Measurements from ENCODE around the gene TMC1.
"Not testable (repeated sequence)": the region's sequence is repeated elsewhere in the genome, so short reads cannot be mapped to it uniquely, and the experiment has no call there.

TMC1 gene

DNA sequence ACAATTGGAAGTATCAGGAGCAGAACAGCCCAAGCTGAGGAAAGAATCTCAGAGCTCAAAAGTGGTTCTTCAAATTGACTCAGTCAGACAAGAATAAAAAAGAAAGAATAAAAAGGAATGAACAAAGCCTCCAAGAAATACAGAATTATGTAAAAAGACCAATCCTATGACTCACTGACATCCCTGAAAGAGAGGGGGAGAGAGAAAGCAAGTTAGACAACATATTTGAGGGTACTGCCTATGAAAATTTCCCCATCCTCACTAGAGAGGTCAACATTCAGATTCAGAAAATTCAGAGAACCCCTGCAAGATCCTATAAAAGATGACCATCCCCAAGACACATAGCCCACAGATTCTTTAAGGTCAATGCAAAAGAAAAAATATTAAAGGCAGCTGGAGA lies 258.2 kb downstream of the TMC1 start:
- DNase-seq, result no peak

DNA sequence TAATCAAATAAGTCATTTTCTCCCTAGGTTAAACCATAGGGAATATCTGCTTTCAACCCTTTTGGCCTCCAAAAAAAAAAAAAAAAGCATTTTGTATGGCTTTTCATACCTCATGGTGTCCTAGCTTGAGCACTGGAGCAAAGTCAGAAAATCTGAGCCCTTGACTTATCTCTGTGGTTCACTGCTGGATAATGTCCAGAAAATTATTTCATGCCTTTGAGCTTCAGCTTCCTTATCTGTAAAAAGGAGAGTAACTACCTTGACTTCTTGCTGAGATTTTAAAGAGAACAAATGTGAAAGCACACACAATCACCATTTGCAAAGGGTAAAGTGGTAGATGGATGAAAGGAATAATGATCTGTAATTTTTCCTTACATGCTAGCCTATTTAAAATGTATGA lies 265.5 kb downstream of the TMC1 start:
- DNase-seq, result no peak

DNA sequence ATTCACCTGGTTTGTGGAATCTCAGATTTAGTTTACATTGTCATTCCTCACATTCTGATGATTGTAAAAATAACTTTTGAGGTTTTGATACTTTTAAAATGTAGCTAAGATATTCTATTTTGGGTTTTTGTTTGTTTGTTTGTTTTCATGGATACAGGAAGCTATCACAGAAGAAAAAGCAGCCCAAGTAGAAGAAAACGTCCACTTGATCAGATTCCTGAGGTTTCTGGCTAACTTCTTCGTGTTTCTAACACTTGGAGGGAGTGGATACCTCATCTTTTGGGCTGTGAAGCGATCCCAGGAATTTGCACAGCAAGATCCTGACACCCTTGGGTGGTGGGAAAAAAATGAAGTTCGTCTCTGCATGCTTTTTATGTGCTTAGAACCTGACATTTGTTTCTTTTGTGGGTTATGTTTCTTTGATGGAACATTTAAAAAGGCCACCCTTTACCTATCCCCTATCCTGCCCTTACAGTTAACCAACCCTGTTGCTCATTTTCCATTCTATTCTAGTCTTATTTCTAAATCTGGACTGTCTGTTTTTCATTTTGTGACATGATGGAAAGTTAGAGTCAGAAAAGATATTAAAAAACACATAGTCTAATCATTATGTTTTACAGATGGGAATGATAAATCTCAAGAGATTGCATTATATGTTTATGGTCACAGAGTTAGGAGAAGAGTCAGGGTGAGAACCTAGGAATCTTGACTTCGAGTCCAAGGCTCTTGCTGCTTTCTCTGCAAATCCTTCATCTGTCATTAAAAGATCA lies 267.7 kb downstream of the TMC1 start:
- no peak for DNase-seq

DNA sequence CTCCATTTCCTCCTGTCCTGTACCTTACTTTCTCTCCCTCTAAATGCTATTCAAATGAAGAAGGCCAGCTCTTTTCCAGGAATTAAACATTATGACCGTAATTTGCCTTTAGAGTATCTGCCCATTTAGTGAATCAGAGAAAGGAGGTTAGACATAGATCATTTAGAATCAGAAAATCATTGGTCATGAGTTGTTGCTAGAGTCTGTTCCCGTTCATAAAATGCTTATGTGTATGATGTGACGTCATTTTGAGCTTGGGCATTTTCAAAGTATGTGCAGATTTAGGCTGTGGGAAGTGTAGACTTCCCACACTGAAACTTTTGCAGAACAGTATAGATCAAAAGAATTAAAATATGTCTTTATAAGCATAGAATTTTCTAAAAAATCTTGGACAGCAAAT lies 268.5 kb downstream of the TMC1 start:
- DNase-seq, result no peak

DNA sequence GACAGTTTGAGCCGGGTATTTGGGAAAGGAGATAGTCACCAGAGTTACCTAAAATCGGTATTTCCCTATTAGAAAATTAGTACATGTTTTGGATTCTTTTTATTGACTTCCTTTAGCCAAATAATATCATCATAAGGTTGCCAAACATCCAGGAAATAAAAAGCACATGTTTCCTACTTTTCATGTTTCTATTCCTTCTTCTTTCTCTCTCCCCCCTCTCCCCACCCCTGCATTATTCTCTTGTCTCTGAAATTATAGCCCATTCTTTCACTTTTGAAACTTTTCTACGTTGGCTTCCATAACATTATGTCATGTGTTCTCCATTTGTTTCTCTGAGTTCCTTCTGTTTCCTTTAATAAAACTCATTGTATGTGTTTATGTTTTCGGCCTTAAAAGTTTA lies 269.6 kb downstream of the TMC1 start:
- no peak for DNase-seq

DNA sequence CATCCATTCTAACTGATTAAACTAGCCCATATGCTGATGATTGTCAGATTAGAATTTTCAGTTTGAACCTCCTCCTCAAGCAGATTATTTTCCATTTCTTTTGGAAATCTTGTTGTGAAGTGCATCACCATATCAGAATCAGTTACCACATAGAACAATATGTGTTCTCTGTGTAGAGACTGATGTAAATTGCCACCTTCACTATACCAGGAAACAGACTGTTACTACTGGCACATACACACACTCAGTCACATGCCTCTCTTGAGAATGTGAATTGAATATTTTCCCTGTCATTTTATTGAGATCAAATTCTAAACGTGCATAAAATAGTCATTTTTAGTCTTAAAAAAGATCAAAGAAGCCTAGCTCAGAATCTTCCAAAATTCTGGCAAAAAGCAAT lies 270.0 kb downstream of the TMC1 start:
- no peak for DNase-seq

DNA sequence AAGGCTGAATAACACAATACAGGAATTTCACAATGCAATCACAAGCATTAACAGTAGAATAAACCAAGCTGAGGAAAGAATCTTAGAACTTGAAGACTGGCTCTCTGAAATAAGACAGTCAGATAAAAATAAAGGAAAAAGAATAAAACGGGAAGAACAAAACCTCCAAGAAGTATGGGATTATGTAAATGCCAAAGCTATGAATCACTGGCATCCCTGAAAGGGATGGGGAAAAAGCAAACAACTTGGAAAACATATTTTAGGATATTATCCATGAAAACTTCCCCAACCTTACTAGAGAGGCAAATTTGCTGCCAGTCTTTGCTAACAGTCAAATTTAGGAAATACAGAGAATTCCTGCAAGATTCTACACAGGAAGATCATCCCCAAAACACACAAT lies 273.5 kb downstream of the TMC1 start:
- DNase-seq, result no peak

DNA sequence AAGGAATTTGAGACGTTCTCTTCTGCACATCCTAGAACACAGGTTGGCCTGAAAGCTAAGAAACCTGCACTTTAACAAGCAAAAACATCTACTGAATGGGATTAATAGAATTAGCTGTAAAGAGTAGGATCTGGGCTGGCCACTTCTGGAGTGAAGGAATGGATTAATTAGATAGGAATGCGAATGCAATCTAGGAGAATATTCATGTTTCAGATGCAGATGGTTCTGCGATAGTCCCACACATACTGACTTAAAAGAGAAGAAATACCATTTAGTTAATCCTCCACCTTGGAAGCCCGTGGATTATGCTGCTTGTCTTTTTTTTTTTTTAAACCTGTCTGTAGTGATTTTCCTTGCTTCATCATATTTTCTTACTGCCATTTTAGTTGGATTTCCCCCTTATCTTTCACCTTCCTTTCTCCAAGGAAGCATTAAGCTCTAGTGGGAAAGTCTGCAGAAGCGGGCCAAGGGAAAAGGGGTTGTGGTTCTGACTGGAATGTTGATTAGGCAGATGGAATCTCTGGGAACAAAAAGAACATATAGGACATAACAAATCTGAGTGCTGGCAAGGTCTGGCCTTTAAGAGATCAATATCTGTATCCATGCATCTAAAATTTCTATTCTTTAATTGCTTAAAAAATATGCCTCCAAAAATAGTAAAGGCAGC lies 279.1 kb downstream of the TMC1 start:
- no peak for DNase-seq

DNA sequence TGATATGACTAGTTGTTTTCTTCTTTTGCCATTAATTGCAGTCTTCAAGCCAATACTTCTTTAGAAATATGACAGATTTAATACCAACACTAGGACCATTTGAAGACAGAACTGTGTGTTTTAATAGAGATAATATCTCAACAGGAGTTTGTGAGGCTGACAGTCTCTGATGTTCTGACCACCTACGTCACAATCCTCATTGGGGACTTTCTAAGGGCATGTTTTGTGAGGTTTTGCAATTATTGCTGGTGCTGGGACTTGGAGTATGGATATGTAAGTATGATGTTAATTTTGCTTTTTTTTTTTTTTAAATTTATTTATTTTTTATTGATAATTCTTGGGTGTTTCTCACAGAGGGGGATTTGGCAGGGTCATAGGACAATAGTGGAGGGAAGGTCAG lies 283.8 kb downstream of the TMC1 start:
- no peak for DNase-seq

DNA sequence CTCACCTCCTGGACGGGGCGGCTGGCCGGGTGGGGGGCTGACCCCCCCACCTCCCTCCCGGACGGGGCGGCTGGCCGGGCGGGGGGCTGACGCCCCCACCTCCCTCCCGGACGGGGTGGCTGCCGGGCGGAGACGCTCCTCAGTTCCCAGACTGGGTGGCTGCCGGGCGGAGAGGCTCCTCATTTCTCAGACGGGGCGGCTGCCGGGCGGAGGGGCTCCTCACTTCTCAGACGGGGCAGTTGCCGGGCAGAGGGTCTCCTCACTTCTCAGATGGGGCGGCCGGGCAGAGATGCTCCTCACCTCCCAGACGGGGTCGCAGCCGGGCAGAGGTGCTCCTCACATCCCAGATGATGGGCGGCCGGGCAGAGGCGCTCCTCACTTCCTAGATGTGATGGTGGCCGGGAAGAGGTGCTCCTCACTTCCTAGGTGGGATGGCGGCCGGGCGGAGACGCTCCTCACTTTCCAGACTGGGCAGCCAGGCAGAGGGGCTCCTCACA lies 285.0 kb downstream of the TMC1 start:
- DNase-seq, result not testable (repeated sequence)

DNA sequence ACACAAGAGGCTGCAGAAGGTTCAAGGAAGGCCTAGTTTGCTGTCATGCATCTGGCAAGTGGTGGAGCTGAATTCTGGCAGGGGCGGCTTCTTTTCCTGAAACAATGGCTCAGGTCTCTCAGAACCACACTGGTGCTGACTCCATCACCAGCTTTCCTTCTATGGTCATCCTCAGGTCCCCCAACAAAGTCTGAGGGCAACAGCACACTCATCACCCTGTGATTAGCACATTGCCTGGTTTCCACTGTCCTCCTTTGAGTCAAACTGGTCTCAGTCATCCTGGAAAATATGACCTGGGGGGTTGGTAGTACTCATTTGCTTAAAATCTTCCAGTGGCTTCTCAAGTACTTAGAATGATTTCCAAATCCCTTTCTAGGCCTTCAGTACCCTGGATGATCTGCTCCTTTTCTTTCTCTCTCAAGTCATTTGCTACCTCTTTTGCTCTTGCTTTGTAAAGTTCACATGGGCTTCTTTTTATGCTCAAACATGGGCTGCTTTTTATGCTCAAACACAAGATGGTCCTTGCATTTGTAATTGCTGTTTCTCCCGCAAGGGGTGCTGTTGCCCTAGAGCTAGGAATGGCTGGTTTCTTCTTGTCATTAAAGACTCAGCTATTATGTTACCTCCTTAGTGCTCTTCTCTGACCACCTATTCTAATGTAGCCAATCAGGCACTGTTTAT lies 286.5 kb downstream of the TMC1 start:
- no peak for DNase-seq

DNA sequence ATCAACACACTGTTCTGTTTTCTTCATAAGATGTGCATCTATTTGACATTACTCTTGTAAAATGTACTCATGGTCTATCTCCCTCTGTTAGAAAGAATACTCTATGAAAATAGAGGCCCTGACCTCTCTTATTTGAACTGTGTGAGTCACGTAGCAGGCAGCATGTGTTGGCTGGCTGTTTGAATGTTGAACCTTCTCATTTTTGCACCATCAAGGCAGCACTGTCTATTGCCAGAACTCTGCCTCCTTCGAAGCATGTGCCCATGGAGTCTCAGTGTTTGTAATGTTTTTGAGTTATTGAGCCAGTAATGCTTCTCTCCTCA lies 287.0 kb downstream of the TMC1 start:
- no peak for DNase-seq

DNA sequence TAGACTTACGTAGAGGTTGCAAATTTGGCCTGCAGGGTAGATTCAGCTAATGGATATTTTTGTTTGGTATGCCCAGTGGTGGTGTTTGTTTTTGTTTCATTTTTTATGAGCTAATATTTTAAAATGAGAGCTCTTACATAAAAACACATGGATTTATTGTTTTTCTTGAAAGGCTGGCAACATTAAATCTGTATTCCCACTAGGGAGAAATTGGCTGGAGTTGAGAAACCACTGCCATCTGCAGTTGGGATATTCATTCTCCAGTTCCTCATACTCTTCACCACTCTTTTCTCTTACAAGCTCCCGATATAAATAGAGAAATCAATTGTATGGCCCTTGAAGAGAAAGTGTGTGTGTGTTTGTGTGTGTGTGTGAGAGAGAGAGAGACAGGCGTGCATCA lies 288.2 kb downstream of the TMC1 start:
- DNase-seq, result no peak

DNA sequence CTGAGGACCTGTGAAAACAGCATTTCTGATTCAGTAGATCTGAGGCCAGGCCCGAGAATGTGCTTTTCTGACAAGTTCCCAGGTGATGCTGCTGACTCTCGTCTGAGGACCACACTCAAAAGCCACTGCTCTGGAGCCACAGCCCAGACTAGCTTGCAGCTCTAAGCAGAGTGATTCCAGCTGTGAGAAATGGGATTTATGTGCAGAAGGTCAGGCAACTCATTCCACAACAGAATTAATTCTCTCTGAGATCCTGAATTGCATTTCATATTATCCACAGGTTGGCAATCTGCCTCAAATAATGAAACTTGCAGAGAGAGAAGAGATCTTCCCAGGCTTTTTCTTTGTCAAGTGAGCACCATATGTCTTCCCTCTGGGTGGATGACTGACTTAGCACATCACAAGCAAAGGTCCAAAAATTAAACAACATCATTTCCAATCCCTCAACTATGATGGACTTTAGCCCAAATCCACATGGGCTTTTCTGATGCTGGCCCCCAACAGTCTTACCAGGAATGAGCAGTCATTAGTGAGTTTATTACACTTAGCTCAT lies 291.2 kb downstream of the TMC1 start:
- DNase-seq, result no peak

DNA sequence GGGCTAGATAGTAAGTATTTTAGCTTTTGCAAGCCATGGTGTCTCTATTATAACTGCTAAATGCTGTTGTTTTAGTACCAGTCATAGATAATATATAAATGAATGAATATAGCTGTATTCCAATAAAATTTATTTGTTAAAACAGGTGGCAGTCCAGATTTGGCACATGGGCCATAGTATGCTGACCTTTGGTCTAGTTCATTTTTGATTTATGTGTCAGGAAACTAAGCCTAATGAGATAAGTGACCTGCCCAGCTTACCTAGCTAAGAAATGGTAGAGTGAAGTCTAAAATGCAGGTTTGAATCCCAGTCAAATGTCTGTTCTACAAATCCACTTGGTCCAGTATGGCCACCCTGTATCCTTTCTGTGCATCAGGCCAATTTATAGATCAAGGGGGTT lies 292.1 kb downstream of the TMC1 start:
- no peak for DNase-seq

DNA sequence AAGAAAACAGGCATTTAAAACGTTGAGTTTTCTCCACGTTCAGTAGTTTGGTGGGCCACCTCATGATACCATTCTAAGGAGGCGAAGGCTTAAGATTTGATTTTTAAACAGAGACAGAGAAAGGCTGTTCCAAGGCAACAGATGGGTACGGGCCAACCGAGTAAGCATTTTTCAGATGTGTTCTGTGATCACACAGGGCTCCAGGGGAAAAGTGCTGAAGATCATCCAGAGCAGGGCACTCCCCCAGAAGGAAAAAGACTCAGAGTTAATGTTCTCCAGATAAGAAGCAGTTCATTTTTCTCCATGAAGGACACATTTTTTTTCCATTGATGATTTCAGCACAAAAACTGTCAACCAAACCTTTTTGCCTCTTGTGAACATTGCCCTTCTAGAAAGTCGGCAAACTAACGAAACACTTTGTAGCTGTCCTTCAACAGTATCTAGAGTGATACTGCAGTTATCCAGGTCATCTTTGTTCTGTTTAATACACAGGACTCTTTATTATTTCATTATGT lies 292.7 kb downstream of the TMC1 start:
- DNase-seq, result no peak

DNA sequence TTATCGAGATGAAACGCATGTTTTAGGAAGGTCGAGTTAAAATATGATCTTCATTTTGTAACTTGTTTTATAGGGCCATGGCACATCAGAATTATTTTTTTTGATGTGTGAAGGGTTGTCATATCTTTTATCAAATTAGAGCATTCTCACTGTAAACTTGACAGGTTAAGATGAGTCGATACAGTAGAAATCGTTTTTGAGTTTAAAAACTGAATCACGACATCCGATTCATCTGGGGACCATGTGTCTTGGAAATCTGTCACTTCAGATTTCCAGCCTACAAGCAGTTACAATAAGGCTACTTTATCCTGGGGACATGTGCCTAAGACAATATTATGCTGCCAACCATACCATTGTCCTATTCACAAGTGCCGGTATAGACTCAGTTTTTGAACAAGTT lies 295.3 kb downstream of the TMC1 start:
- DNase-seq, result no peak

DNA sequence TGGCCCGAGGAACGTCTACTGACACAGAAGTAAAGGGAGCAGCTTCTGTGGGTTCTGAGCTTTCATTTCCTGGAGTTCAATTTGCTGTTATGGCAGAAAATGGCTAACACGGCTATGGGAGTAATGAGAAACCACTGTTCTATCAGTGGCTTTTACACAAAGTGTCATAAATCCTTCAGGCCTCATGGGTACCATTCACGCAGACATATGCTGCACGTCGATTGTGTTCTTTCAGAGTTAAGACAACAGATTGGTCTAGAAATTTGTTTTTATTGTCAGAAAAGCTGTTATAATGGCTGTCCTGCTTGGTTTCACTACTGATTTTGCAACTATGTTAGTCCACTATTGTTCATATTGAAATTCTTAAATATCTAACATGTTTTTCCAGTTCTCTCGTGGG lies 296.0 kb downstream of the TMC1 start:
- DNase-seq, result no peak

DNA sequence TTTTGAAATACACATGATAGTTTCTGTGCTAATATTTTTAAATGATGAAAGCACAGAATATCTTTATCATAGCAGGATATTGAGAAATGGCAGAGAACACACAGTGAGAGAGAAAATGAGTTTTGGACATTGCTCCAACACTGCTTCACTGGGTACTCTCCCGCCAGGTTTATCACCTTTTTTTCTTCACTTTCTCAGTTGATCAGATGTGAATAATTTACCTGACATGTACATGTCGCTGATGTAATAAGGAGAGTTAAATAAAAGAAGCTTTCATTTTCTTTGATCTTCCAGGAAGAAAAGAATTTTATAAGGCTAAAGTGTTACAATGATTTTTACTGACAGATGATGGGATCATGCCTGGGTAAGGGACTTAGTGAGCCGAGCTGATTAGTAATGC lies 297.0 kb downstream of the TMC1 start:
- no peak for DNase-seq

DNA sequence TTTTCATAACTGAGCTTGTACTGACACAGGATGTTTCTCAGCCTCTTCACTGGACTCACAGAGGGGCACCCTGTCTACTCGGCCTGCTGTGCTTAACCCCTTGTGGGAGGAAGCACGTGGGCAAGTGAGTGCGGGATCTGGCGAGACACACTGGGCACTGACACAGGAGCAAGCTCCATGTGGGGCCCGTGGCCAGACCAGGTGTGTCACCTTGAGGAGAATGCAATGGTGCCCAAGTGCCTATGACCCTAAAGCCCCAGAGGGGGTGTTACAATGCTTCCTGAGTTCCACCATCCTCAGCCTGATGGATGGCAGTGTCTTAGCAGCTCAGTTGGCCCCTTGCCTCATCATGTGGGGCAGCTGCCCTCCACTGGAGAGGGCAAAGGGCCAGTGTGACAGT lies 302.6 kb downstream of the TMC1 start:
- no peak for DNase-seq

DNA sequence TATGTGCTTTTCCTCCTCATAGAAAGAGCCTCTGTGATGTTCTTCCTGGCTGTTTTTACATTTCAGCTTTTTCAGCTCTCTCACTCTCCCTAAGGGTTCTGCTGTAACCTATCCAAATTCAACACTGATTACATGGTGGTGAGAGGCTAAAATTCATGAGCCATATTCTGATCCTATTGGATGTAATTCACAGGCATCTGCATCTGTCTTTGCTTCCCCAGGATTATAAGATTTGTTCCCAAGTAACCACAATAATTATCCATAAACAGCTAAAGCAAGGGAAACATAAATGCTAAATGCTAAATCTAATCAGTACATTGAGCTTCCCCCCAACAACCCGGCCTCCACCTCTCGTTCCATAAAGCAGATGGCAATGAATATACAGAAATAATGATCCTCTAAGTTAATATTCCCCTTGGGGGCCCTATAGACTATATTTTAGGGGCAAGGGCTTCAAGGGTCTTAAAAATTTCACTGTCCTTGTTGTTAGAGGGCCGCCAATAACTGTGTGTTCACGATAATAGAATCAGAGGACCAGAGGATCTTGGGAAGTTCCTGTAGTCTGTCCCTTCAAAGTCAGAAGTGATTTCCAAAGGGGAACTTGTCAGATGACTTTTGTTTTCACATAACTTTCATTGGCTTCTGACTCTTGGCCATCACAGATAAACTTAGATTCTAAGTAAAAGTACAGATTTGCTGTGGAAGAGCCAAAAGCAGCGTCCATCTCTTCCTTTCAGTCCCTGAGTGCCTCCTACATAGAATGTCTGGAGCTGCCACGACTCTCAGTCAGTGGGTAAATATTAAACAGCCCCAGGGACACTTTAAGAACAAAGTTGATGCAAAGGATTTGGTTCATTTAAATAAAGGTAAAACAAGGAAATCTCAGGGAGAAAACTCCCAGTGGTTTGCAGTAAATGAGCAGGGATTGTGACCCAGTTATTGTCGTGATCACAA lies 305.9 kb downstream of the TMC1 start:
- DNase-seq, result no peak

DNA sequence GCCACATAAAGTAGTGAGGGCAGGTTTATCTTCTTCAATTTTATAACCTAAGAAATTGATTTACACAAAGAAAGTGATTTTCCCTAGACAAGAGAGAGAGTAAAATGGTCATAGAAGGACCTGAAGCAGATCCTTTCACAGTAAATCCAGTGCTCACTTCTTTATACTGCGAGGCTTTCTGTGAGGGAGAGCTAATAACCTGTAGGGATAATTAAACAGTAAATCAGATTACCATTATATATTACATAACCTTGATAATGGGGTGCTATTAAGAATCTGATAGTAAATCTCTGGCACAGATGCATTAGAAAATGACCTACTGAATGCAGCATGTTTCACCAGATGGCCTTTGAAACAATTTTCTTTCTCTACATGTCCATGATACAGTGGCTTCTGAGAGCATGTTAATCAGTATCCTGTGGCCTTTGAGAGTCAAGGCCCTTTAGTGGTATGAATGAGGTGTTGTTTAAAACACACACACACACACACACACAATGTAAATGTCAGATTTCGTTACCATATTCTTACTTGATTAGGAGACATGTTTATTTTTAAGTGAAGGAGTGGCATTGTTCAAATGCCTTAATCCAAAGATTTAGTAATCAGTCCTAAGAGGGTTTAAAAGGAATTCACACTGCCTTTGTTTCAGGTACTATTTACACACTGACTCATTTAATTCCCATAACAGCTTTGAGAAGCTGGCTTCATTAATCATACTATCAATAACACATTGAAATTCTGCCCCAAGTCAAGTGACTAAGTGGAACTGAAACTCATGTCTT lies 306.7 kb downstream of the TMC1 start:
- DNase-seq, result no peak
